Hematopoietic multipotent progenitor cell treated with erythropoietin and hydrocortisone succinate and interleukin-3 and kit ligand, for 15 days (in vitro differentiated cells): Measurements from ENCODE around the gene LRAT.

Experiments used
- DNase-seq: peaks from one replicate; pipeline ENCODE4 v3.0.0-alpha.2; 2015; ENCODE audit warnings: low spot score

LRAT gene

DNA sequence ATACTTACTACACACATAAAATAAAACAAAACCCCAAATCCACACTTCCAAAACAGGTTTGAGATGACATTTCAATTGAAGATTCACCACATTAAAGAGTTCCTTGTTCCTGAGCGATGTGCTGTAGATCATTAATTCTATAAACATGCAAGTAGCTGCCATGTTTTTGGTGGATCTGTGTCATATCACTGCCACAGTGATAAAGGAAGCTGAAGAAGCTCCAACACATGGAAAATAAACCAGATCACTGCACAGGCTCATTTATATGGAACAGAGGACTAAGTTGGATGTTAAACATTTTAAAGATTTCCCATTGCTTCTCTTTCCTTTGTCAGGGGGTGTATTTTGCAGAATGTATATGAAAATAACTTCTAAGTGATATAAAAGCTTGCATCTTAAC lies 34.5 kb downstream of the LRAT start:
- no peak for DNase-seq

GRCh38 chr4:154779362-154779947 lies 35.7 kb downstream of the LRAT start:
- no peak for DNase-seq

GRCh38 chr4:154781126-154781982 lies 37.6 kb downstream of the LRAT start, which contains the start of gene RBM46:
Gene RBM46 (plus strand): TSS chr4:154781272. CDS start chr4:154796753, 15,481 bp downstream.
- no peak for DNase-seq

- DNase-seq, result no peak
These were observed 38.1 kb downstream of the LRAT start for GRCh38 chr4:154781983-154782293.
